ENCODE measurements around the gene AKR1C2. TPM values are rescaled to one million over a fixed set of nuclear protein-coding genes. Genes with fewer than 3 reads are reported as not detected.

AKR1C2 gene
- polyA plus RNA-seq, 2 of the 4 experiments (the other 2 are of a cell fraction): 5,660 to 6,805 TPM

DNA sequence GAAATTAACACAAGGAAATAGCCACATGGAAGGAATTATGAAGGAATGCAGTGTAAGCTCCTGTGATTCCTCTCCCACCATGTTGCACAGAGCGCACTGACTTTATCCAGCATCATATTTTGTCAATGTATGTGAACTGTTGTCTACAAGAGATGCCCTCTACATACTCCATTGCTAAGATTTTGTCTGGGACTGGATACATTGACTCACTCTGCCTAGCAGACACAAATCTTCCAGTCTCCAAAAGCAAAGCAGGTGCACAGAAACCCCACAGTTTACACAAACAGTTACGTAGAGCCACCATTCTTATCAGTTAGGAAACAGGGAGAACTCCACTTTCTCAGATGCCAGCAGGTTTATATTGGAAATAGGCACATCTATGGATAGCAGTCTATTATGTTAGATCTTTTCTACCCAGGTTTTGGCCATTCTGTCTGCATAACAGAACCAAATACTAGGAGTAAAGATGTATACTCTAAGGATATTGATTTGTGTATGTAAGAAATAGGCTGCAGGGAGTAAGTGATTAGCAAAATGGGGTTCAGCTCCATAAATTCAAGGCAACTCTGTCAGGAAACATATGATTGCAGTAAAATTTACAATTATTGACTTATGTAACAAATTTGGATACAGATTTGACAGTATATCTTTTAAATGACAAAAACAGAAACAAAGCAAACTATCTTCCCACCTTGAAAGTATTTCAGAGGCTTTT, 1.5 kb downstream of the AKR1C2 start:
- no peak for FAIRE-seq
- WGBS (ENCODE audit: missing lambda C conversion rate): 4% methylated on average over 2 of the region's 2 CpGs
- peak overlapping the region; percentile 81 for H3K4me3 ChIP-seq
- ATAC-seq: peak in 1 of 2 experiments; percentile 19; a peak in 3 of 6 replicates
- peaks cover 5% of the 10 kb centered on the region; the same call in 2 of the 3 replicates for H3K9me3 ChIP-seq
- POLR2A ChIA-PET: interaction anchor here (0.6 to 1.8 kb wide), 7 partner anchors 18 to 95 kb away, joined by 3 to 11 read pairs (median 6); partner anchors contain the start of genes AKR1C1 and AKR1C3
- peak overlapping the region; percentile 87 to 95 for H3K27ac ChIP-seq
- CTCF ChIA-PET: interaction anchor here (0.8 to 2.2 kb wide), 7 partner anchors 8 to 432 kb away, joined by 3 to 8 read pairs (median 3); partner anchors contain the start of gene AKR1C3
- no peak for DNase-seq (ENCODE audit: low read depth in 1 of 2, low spot score in 1 of 2)
- peak overlapping the region; percentile 77 for H3K4me2 ChIP-seq
- peaks cover 24% of the 10 kb centered on the region; the same call in 2 of the 3 replicates for H3K4me1 ChIP-seq
- TF ChIP-seq GATA3 (IDR thresholded peaks at IDR 0.05; ENCODE audit: borderline replicate concordance) (peak; percentile 21), JUN (IDR thresholded peaks at IDR 0.05) (peak; percentile 75 to 86; a peak in 4 of 5 replicates), EHF (CRISPR knock-in tag; IDR thresholded peaks at IDR 0.05) (0 out of 2 replicates have a peak, but pooled peaks have one; percentile 8), EHMT2 (IDR thresholded peaks at IDR 0.05; ENCODE audit: low read depth) (no peak), HMGXB4 (CRISPR knock-in tag; IDR thresholded peaks at IDR 0.05; ENCODE audit: borderline replicate concordance) (0 out of 2 replicates have a peak, but pooled peaks have one; percentile 9), HOXB13 (CRISPR knock-in tag; IDR thresholded peaks at IDR 0.05; ENCODE audit: low read depth) (no peak), RNF2 (IDR thresholded peaks at IDR 0.05; ENCODE audit: borderline replicate concordance, low read depth) (no peak), JUNB (IDR thresholded peaks at IDR 0.05) (0 out of 2 replicates have a peak, but pooled peaks have one; percentile 14), RARB (CRISPR knock-in tag; IDR thresholded peaks at IDR 0.05) (peak; percentile 54; the same call in 1 of the 2 replicates), HOXB5 (CRISPR knock-in tag; IDR thresholded peaks at IDR 0.05) (no peak), HEYL (CRISPR knock-in tag; IDR thresholded peaks at IDR 0.05) (no peak), MAX (IDR thresholded peaks at IDR 0.05) (no peak; the same call in 1 of the 2 replicates), ZNF302 (CRISPR knock-in tag; IDR thresholded peaks at IDR 0.05) (no peak), CHD4 (IDR thresholded peaks at IDR 0.05; ENCODE audit: borderline replicate concordance) (no peak), FOSB (CRISPR knock-in tag; IDR thresholded peaks at IDR 0.05) (peak; percentile 45; the same call in 1 of the 2 replicates), HDAC2 (IDR thresholded peaks at IDR 0.05) (no peak), RCOR1 (IDR thresholded peaks at IDR 0.05; ENCODE audit: low read depth, low read length) (no peak), KDM1A (IDR thresholded peaks at IDR 0.05; ENCODE audit: low read depth) (no peak), TP53 (CRISPR knock-in tag; IDR thresholded peaks at IDR 0.05) (peak; percentile 33; the same call in 1 of the 2 replicates), POLR2AphosphoS2 (conservative IDR thresholded peaks at IDR 0.05; ENCODE audit: low read length) (peak; percentile 78), BCL3 (IDR thresholded peaks at IDR 0.05) (no peak; the same call in 2 of the 3 replicates), HOXA7 (CRISPR knock-in tag; IDR thresholded peaks at IDR 0.05) (peak; percentile 86), CBX8 (IDR thresholded peaks at IDR 0.05) (no peak), NPAS2 (CRISPR knock-in tag; IDR thresholded peaks at IDR 0.05; ENCODE audit: borderline replicate concordance) (no peak), ZFP36 (IDR thresholded peaks at IDR 0.05; ENCODE audit: borderline replicate concordance, partially characterized antibody) (no peak), NR3C1 (IDR thresholded peaks at IDR 0.05) (no peak), ESRRA (IDR thresholded peaks at IDR 0.05; ENCODE audit: borderline replicate concordance, low read length) (no peak), KDM5A (IDR thresholded peaks at IDR 0.05) (no peak), HES2 (IDR thresholded peaks at IDR 0.05) (no peak), FOSL2 (IDR thresholded peaks at IDR 0.05) (no peak), FOSL2 (CRISPR knock-in tag; IDR thresholded peaks at IDR 0.05) (0 out of 2 replicates have a peak, but pooled peaks have one; percentile 9), E2F6 (IDR thresholded peaks at IDR 0.05; ENCODE audit: borderline replicate concordance, low read depth) (no peak), POLR2A (IDR thresholded peaks at IDR 0.05; ENCODE audit: low read length) (no peak), CTCF (IDR thresholded peaks at IDR 0.05) (no peak), NFE2L2 (conservative IDR thresholded peaks at IDR 0.05; ENCODE audit: low read length) (no peak)
- TF ChIP-seq, protein P1, sequence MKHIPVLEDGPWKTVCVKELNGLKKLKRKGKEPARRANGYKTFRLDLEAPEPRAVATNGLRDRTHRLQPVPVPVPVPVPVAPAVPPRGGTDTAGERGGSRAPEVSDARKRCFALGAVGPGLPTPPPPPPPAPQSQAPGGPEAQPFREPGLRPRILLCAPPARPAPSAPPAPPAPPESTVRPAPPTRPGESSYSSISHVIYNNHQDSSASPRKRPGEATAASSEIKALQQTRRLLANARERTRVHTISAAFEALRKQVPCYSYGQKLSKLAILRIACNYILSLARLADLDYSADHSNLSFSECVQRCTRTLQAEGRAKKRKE (CRISPR knock-in tag; IDR thresholded peaks at IDR 0.05; ENCODE audit: low read depth): no peak

All from A549 (cell line).